T-helper 22 cell (primary cell): ENCODE measurements around the gene PMEPA1.

Source experiments
- DNase-seq: peaks from one replicate; pipeline ENCODE4 v3.0.0-alpha.2; 2020; ENCODE audit warnings: low read depth

PMEPA1 gene

DNA sequence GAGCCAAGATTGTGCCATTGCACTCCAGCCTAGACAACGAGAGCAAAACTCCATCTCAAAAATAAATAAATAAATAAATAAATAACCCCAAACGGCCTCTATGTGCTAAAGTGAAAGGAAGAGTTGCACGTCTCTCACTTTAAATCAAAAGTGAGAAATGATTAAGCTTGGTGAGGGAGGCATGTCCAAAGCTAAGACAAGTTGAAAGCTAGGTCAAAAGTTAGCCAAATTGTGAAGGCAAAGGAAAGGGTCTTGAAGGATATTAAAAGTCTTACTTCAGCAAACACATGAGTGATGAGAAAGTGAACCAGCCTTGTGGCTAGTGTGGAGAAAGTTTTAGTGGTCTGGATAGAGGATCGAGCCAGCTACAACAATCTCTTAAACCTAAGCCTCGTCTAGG is 103.9 kb downstream of the PMEPA1 start:
- no peak for DNase-seq

DNA sequence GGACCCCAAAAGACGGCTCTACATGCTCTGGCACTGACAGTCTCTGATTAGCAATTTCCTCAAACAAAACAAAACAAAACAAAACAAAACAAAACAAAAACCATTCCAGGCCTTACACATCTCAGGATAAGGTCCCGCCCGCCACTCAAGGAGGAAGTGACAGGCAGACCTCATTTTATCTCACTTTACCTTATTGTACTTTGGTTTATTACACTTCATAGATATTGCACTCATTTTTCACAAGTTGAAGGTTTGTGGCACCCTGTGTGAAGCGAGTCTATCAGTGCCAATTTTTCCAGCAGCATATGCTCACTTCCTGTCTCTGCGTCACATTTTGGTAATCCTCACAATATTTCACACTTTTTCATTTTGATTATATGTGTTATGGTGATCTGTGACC is 104.8 kb downstream of the PMEPA1 start:
- DNase-seq: no peak

DNA sequence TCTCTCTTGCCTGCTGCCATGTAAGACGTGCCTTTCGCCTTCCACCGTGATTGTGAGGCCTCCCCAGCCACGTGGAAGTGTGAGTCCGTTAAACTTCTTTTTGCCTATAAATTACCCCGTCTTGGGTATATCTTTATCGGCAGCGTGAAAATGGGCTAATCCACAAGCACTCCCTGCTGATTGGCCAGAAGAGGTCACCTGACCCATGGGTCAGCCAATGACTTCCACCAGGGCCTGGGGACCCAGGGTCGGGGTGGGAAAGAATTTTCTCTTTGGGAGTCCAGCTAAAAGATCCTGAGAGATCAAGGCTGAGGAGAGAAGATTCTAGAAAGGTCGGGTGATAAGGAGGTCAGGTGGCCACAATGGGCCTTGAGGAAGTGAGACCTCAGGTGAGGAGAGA is 106.7 kb downstream of the PMEPA1 start:
- DNase-seq: no peak

DNA sequence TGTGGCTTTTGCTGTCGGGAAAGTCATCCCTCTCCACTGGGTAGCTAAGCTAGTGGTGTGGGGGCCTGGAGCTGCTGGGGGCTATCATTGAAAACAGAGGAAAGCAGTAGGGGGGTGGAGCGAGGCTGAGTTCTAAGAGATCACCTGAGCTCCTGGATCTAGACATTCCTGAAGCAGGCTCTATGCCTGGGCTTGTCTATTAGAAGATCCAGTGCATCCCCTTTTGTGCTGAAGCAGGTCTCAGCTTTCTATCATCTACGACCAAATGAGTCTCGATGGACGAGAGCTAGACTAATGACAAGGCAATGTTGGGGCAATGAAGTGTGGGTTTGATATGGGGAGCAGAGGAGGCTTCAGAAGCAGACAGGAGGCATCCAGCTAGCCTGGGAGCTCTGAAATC is 108.1 kb downstream of the PMEPA1 start:
- DNase-seq: no peak

DNA sequence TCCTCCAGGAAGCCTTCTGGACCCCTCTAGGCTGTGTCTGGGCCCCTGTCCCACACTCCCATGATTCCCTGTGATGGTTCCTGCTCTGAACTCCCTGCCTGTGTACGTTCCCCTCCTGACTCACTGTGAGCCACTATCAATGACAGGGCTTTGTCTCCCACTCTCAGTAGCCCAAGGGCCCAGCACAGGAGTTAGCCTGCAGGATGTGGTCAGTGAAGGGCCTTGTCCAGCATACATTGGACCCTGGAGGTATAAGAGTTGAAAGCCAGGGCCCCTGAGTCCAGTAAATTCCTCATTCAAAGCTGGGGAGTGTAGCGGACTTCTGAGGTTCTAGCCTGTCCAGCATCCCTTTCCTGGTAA is 108.6 kb downstream of the PMEPA1 start:
- no peak for DNase-seq

DNA sequence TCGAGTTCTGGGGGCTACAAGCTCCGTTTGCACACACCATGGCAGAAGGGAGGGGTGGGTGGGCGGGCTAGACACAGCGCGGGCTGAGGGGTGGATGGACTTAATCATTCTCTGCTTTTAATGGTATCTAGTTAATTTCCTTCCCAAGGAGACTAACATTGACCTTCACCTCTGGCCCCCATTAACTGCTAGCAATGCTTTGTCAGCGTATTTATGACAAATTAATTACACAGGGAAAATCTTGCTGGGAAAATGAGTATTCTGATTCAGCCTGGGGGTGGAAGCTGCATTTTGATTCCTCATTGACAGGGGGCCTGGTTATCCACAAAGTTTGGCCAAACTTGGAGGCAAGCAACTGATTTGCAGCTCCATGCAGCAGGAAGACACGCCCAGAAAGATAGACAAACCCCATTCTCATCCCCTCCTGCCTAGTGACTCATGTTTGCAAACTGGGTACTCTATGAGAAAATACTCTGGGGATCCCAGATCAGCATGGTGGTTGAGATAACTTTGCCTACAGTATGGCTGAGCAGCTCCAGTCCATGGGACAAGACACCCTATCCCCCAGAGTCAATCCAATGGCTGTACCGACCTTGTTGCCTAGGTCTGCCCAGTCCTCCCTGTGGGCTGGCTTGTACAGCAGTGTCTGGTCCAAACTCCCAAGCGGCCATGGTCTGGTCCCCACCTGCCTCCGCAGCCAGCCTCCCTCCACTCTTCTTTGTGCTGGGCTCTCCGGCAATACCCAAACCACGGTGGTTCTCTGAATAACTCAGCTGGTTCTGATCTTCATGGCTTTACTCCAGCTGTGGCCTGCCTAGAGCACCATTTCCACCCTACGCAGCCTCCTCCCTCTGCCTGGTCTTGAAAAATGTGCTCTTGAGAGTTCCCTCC is 109.2 kb downstream of the PMEPA1 start:
- DNase-seq: no peak

DNA sequence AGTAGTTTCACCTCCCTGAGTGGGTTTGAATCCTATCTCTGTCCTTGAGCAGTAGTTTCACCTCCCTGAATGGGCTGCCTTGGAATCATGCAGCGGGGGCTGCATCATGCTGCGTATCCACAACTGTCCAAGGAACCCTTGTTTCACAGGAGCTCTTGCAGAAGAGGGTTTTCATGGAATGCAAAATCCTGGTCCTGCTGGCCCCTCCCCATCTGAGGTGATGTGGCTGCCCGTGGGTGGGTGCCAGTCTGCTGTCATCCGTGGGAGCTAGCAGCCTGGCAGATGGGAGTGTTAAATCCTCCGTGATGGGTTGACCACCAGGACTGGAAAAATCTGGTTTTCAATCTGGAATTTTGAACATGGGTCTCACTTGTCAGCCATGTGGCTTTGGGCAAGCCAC is 111.3 kb downstream of the PMEPA1 start:
- no peak for DNase-seq
